NCI-H187 treated with DMSO at 0.1 percent for 48 hours (cell line): ENCODE results near the gene JMY.

Experiments used
- DNase-seq: peaks from one replicate; lab custom pipeline; 2025; lab: John Stamatoyannopoulos, UW

The JMY gene, protein sequence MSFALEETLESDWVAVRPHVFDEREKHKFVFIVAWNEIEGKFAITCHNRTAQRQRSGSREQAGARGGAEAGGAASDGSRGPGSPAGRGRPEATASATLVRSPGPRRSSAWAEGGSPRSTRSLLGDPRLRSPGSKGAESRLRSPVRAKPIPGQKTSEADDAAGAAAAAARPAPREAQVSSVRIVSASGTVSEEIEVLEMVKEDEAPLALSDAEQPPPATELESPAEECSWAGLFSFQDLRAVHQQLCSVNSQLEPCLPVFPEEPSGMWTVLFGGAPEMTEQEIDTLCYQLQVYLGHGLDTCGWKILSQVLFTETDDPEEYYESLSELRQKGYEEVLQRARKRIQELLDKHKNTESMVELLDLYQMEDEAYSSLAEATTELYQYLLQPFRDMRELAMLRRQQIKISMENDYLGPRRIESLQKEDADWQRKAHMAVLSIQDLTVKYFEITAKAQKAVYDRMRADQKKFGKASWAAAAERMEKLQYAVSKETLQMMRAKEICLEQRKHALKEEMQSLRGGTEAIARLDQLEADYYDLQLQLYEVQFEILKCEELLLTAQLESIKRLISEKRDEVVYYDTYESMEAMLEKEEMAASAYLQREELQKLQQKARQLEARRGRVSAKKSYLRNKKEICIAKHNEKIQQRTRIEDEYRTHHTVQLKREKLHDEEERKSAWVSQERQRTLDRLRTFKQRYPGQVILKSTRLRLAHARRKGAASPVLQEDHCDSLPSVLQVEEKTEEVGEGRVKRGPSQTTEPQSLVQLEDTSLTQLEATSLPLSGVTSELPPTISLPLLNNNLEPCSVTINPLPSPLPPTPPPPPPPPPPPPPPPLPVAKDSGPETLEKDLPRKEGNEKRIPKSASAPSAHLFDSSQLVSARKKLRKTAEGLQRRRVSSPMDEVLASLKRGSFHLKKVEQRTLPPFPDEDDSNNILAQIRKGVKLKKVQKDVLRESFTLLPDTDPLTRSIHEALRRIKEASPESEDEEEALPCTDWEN

DNA sequence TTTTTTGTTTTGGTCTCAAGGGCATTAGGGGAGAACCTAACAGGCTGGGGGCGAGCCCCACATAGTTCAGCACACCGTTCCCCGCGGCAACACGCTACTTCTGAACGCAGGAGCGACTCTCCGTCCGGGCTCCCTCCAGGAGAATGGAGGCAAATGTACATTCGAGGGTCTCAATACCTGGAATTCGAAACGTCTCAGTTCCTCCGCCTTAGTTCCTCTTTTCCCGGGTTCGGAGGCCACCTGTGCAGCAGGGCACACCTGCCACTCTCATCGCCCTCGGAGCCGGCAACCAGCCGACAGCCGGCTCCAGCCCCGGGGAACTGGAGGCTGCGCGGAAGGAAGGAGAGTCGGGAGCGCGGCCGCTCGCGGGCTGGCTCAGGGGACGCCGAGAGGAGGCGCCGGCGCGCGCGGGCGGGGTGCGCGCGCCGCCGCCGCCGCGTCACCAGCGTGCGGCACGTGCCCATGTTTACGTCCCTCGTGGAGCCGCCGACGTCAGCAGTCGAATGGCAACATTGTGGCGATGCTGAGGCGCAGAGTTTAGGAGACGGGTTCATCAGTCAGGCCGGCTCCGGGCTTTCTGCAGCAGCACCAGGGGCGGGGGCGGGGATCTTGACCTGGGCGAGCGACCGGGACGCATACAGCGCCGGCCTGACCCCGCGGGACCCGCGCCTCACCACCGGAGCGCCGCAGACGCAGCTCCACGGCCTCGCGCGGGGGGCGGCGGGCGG is at the start of gene JMY:
Gene JMY (plus strand): TSS at position 498 of the 728 bp plus-strand sequence. CDS start 520 bp downstream, outside the sequence.
- DNase-seq = peak; percentile 34

DNA sequence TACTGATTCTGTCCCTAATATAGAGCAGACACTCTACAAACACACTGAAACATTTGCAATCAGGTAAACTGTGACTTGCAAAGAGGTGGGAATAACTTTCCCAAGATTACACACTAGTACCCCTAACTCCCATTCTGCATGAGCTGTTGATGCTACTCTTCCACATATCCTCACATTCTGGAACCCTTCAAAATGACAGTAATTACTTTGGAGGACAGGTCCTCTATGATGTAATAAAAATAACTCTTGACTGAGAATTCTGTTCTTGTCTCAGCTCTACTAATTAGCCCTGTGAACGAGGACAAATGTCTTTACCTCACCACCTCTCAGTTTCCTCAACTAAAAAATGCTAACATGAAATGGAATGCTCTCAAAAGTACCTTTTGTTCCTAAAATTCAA is 49.5 kb upstream of the JMY start:
- no peak for DNase-seq

DNA sequence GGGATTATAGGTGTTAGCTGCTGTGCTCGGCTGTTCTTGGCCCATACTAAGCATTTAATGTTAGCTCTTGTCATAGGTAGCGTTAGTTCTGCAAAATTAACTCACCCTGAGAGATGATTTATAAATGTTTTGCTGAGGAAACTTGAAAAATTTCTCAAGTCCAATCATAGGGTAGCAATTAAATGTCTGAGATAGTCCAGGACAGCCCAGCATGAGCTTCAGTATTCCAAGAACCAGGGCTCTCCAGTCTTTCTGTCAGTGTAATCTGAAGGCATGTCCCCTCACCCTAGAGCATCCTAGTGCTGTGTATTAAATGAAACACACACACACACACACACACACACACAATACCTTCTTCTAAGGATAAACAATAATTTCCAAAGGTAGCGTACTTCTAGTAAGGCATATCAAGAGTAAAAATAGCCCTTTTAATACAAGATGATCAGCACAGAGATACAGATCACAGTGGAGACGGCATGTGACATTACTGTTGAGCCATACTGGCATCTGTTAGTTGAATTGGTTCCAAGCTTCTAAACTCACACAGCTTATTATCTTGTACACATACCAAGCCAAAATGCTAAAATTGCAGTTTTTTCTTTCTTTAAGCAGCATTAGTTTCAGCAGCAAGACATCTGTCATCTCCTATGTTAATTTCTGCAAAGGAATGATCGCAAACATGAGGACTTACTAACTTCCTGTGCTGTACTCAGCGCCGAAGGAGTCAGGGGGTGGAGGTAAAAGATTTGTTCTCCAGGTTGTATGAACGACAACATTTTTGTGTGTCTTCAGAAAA is 46.3 kb upstream of the JMY start:
- no peak for DNase-seq

DNA sequence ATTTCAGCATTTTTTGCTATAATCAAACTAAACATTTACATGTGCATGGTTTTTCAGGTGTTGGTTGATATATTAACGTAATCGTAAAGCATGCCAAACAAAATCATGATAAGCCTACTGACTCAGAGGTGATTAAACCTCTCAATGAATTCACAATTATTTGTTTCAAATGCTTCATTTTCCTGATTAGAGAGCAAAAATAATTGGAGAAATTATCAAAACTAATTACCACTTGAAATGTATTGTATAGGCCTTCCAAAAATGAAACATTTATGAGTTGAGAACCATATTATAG is 45.7 kb upstream of the JMY start:
- no peak for DNase-seq

DNA sequence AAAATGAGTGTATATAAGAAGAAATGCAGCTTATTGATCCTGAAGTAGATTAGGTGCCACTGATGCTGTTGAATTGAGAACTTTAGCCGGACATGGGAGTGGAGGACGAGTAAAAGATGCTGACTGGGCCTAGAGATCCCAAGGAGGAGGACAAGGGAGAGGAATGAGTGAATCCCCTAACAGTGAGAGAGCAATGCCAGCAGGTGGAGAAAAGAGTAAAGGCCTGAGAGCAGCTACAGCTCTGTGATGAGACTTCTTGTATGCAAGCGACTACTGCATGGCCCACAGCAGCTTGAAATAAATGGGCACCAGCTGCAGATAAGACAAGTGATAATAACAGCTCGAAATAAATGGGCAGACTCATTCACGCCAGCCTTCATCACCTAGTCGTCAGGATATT is 44.5 kb upstream of the JMY start:
- DNase-seq = no peak

DNA sequence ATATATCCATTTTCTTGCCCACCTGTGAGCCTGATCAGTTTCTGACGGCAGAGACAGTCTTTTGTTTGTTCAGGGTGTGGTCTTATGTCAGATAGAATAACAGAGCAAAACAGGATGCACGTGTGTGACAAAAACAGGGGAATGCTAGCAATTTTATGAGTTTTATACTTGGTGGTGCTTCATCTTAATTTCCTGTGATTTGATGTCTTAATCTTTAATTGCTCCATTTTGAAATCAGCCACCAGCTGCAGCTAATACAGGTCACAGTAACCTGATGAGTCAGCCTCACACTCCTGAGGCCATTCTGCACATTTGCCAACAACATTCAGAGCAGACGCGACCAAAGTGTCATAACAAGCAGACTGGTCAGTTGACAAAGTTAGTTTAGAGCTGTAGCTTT is 42.3 kb upstream of the JMY start:
- no peak for DNase-seq

DNA sequence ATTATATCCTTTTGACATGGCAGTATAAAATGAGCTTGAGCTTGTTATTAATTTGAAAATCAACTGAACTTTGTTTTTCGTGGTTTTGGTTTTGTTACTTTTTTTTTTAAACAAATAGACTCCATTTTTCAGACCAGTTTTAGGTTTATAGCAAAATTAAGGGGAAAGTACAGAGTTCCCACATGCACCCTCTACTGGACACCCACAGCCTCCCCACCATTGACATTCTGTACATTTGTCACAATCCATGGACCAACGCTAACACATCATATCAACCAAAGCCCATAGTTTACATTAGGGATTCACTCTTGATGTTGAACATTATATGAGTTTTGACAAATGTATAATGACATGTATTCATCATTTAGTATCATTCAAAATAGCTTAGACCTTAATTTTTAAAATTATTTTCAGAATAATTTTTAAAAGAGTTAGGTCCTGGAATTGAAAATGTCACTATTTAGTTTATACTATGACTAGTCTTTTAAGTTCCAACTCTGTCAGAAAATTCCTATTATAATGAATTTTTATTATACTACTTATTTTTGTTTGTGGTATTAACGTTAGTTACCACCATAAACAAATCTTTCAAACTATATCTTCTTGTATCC is 35.3 kb upstream of the JMY start:
- DNase-seq = no peak

DNA sequence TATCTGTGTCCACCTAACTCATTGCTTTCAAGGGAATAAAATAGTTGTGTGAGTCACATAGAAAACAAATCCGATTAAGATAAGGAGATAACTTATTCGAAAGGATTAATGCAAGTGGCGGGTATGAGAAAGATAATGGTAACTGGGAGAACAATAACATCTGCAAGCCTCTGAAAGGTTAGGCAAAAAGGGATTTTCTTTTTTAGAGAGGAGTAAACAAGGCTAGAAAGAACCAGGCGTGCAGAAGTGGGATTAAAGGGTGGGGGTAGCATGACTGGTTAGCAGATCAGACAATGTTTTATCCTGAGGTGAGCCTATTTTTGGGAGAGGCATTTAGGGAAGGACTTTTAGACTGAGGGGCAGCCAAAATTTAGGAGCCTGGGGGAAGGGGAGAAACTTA is 34.7 kb upstream of the JMY start:
- no peak for DNase-seq

DNA sequence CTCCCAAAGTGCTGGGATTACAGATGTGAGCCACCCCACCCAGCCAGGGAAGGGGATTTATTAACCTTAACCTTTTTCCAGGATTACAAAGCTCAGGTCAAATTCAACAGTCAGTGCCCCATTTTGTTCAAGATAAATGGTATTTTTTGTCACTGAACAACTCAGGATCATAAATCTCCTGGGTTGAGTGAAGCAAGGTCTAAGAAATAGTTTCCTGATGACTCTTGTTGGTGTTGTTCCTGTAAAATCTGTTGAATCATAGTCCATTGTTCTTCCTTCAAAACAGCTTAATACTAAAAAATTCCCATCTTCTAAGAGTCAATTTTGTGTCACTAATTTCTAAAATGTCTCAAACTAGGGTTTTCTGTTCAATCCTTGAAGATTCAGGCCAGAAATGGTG is 33.9 kb upstream of the JMY start:
- no peak for DNase-seq

DNA sequence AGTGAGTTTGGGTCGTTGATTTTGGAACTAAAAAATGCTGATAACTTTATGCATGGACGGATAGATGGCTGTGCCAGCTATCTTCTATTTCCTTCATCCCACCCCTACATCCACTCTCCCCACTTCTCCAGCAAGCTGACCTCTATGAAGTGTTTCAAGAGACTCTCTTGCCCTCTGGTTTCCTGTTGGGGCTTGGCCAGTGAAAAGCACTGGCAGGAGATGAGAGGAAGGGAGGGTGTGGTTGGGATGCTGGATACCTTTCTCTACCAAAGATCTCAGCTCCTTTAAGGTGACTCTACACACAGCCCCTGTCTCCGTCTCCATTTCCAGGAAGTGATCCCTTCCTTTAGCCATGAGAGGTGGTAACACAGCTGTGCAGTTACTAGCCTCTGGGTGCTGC is 30.0 kb upstream of the JMY start:
- no peak for DNase-seq

DNA sequence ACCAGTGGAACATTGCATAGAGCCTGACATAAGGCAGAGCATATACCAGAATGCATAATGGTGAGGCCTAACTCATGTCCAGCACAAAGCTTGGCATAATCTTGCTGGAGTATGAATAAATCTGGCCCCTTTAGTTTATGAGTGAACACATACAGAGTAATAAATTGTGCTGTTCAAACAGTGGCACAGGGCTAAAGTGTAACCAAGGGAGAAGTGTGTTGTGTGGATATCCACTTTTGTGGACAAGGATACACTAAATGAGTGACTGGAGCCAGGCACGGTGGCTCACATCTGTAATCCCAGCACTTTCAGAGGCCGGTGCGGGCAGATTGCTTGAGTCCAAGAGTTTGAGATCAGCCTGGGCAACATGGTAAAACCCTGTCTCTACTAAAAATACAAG is 29.4 kb upstream of the JMY start:
- no peak for DNase-seq

DNA sequence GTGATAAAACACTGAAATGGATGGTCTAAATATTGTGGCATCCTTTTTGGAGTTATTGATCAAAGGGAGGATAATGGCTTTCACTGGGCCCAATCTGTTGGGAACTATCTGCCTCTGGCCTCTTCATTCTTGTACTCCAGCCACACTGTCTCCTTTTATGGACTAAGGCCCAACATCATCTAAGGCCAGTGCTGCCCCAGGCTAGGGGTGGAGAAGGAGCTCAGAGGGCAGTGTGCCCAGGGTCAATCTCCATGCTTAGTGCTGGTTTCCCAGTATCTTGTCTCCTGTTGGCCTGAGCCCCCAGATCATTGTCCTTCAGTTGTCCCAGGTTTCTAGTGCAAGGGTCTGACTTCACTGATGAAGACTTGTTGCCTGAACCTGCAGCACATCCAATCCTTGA is 26.4 kb upstream of the JMY start:
- DNase-seq = no peak

DNA sequence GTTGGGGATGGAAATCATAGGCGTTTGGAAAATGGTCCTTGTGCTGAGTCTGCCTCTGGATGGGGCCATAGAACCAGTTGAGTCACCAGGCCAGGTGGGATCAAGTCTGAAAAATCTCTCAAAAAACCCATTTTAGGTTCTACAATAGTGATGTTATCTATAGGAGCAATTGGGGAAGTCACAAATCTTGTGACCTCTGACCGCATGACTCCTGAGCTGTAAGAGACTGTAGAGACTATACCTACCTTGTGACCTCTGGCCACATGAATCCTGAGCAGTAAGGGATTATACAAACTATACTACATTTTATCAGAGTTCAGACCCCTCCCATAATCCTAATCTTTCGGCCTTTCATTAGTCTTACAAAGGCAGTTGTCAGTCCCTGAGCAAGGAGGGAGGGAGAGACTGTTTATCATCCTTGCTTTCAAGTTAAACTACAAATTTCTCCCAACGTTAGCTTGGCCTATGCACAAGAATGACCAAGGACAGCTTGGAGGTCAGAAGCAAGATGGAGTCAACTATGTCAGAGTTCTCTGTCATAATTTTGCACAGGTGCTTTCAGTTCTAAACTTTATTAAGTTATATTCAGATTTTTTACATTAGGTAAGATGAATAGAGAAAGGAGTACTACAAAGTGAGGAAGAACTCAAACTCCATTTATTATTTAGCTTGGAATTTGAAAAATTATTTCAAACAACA is 11.5 kb upstream of the JMY start:
- DNase-seq = no peak

DNA sequence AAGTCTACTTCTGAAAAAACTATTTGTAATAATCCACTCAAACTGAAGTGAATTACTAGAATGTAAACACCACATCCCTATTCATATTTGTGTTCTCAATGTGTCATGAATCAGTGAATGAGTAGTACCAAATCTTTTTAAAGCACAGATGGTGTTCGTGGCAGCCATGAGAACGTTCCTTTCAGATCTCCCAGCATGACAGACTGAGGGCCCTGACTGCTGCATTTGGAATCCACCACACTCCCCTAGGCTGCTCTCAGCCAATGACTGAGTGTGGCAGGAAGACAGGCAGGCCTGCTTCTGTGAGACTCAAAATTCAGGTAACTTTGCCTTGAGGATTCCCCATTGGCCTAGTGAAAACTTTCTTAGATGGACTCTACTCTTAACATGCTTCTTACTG is 10.9 kb upstream of the JMY start:
- DNase-seq = no peak

DNA sequence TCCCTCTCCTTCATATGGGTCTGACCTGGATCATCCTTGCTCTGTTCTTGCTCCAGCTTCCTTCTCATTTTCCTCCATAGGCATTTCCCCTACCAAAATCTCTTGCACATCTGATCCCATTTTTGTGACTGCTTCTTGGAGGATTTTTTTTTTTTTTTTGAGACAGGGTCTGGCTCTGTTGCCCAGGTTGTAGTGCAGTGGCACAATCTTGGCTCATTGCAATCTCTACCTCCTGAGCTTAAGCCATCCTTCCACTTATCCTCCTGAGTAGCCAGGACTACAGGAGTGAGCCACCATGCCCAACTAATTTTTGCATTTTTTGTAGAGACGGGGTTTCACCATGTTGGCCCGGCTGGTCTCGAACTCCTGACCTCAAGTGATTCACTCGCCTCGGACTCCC is 10.5 kb upstream of the JMY start:
- DNase-seq = no peak

DNA sequence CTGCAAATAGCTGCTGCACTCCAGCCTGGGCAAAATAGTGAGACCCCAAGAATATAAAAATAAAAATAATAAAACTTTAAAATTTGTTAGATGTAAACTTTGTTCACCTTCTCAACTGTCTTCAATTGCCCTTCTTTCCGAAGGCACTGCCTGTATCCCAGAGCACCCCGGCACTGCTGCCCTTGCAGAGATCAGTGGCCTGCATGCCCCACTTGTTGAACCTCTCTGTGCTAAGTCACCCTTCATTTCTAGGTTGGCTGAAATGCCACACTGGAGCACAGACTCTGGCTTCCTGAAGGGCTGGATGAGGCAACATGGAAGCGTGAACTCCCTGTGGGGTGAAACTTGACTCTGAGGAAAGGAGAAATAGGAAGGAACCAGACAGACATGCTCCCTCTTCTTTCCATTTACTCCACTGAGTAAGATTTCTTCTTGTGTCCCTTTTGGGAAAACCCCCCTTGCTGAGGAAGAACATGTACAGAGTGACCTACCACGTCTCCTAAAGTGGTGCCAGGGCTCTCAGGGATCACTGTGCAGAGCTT is 8.4 kb upstream of the JMY start:
- DNase-seq = no peak

DNA sequence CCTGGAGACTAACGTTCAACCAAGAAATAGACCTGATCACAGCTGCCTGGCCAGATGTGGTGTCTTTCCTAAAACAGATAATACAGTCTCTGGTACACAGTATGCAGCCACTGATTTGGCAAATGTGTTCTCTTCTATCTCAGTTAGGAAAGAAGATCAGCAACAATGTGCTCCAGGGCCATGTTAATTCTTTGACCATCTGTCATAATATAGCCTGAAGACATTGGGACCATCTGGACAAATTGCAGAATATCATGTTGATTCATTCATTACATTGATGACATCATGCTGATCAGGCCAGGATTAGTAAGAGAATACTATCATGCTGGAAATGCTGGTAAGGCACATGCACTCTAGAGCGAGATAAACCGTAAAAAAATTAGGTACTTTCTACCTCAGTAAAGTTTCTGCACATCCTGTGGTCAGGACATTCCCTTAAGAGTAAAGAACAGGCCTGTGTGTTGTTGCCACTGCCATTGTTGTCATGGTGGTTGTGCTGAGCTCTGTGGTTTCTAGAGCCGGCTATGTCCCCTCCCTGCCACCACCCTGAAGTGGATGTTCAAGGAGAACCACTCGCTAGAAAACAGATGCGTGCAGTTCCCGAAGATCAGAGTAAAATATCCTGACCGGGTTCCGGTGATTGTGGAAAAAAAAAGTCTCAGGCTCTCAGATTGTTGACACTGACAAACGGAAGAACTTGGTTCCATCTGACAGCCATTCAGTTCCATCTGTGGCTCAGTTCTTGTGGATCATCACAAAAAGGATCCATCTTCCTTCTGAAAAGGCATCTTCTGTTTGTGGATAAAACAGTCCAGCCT is 6.4 kb upstream of the JMY start:
- DNase-seq = no peak

DNA sequence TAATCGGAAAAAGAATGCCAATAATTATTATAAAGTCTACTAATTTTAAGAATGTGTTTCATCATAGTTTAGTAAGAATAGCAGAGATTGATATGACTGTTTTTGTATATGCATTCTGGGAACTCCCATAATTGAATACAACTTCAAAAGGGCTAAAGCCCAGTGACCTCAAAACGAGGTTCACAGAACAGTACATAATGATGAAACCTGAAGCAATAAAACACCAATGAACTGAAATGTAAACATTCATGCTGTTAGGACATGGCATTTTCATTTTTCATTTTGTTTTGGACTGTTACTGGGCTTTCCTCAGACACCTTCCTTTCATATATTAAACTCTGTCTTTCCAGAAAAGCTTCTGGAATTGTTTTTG is 684 bp upstream of the JMY start:
- DNase-seq = no peak

DNA sequence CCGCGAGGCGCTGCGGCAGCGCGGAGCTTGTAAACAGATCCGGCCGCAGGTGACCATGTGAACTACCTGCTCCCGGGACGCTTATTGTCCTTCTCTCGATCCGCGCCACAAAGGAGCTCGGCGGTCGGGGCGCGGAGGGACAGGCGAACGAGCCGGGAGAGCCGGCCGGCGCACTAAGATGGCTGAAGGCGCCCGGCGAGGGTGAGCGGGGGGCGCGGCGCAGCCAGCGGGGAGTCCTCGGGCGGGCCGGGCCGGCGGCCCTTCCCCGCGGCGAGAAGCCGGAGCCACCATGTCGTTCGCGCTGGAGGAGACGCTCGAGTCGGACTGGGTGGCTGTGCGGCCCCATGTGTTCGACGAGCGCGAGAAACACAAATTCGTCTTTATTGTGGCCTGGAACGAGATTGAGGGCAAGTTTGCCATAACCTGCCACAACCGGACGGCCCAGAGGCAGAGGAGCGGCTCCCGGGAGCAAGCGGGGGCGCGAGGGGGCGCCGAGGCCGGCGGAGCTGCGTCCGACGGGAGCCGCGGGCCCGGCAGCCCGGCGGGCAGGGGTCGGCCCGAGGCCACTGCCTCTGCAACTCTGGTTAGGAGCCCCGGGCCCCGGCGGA is 535 bp downstream of the JMY start:
- no peak for DNase-seq
